Stimulated activated CD4-positive, alpha-beta T cell treated with anti-CD3 and anti-CD28 coated beads, Interleukin-15, amount 100 ng/mL, for 1 hour (primary cell): Measurements from ENCODE around the gene OGFR.

Experiments
- DNase-seq, 2 donors: peaks; one replicate each; pipeline ENCODE4 v3.0.0-alpha.2; 2020; ENCODE audit warnings: low read depth in 1 of 2, low spot score in 1 of 2

The OGFR gene

DNA sequence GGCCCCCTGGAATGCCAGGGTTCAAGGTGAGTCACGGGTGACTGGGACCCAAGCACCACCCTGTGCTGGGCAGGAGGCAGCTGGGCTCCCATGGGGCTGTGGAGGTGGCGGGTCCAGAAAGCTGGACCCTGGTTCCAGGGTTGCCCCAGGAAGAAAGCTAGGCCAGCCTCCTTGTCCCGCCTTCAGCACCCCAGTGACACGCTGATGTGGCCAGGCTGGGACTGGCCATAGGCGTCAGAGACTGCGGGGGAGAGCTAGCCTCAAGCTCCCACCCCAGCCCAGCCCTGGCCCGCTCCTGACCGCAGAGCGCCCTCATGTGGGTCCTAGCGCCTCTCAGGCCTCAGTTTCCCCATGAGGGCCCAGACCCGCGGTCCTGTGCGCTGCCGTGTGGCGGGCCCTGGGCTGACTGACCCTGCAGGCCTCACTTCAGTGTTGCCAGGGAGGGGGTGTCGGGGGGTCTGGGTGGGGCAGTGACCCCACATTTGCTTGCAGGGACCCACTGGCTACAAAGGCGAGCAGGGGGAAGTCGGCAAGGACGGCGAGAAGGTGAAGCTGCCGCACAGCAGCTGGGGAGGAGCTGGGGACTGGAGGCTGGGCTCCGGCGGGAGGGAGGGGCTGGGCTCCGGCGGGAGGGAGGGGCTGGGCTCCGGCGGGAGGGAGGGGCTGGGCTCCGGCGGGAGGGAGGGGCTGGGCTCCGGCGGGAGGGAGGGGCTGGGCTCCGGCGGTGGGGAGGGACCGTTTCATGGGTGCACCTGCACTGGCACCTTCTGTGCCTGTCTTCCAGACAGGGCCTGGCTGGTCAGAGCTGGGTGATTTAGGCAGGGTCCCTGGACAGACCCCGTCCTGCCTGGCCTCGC lies 20.1 kb downstream of the OGFR start:
- peak in 1 of 2 donors; percentile 26 for DNase-seq

DNA sequence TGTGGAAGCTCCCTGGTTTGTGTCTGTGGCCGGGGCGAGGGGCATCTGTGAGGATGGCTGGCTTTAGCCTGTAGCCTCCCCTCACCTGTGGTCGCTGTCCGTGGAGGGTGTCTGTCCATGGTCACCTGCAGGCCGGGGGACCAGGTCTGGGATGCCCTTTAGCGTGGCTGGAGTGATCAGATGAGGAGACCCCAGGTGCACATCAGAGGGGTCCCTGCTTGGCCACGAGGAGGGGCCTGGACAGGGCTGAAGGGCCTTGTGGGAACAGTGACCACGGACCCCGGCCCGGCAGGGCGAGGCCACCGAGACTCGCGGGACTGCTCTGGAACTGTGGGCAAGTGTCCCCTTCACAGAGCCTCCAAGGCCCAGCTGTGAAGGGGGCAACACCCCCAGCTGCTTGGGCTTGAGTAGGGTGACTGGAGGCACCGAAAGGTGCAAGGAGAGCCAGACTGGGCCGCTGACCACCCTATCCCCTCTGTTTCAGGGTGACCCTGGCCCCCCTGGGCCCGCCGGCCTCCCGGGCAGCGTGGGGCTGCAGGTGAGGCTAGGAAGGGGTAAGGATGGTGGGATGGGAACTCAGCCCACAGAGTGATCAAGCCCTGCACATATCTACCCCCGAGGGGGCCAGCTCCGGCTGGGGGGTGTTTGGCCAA lies 20.8 kb downstream of the OGFR start:
- no peak for DNase-seq

DNA sequence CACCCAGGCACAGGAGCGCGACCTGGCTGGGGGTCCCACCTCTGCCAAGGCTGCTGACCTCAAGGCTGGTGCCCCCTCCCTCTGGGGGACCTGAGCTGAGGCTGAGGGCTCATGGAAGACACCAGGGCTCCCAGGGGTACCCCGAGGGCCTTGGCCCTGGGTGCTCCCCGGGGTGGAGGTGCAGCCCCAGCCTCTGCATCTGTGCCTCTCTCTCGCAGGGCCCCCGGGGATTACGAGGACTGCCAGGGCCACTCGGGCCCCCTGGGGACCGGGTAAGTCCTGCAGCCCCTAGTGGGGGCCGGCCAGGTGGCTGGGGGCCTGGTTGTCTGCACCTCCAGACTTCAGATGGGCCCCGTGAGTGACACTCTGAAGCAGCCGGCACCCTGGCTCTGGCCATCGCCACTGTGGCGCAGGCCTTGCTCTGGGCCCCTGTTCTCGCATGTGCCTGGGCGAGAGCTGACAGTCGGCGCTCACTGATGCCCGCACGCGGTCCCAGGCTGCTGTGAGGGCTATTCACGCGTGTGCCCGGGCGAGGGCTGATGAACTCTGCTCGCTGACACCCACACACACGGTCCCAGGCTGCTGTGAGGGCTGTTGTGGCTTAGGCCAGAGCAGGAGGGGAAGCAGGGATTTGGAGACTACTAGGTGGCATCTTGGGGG lies 21.5 kb downstream of the OGFR start:
- no peak for DNase-seq

DNA sequence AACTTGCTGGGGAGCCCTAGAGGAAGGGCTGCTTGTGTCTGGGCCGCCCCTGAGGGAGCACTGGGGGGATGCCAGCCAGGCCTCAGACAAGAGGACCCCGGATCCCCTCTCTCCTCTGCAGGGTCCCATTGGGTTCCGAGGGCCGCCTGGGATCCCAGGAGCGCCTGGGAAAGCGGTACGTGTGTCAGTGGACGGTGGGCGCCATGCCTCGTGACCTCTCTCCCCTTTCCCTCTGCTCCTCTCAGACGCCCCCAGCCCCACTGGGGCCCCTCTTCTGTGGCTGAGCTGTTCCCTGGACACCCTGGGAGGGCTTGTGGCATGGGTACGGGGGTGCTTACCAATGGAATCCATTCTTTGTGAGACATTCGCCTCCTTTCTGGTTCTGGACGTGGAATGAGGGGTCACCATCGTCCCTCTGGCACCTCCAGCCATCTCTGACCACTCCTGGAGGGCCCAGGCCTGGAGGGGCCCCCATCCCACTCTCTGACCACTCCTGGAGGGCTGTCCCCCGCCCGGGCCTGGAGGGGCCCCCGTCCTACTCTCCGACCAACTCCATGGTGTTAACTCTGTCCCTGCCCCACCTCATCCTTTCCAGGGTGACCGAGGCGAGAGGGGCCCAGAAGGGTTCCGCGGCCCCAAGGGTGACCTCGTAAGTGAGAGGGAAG lies 22.1 kb downstream of the OGFR start:
- DNase-seq = no peak

- no peak for DNase-seq
Observed at GRCh38 chr20:62827311-62828038, 22.8 kb downstream of the OGFR start.

DNA sequence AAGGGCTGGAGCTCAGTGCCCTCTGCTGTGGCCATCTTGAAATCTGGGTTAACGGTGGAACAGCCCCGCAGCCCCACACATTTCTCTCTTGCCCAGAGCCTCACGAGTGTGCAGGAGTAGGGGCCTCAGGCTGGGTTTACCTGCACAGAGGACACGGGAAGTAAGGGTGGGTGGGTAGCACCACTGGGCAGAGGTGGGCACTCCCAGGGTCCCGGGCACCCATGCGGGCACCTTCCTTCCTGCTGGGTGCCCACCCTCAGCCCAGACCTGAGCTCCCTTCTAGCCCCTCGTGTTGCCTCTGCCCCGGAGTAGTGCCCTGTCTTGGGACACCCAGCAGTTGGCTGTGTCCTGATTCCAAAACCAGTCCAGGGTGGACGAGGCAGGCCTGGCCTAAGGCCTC lies 23.4 kb downstream of the OGFR start:
- no peak for DNase-seq

DNA sequence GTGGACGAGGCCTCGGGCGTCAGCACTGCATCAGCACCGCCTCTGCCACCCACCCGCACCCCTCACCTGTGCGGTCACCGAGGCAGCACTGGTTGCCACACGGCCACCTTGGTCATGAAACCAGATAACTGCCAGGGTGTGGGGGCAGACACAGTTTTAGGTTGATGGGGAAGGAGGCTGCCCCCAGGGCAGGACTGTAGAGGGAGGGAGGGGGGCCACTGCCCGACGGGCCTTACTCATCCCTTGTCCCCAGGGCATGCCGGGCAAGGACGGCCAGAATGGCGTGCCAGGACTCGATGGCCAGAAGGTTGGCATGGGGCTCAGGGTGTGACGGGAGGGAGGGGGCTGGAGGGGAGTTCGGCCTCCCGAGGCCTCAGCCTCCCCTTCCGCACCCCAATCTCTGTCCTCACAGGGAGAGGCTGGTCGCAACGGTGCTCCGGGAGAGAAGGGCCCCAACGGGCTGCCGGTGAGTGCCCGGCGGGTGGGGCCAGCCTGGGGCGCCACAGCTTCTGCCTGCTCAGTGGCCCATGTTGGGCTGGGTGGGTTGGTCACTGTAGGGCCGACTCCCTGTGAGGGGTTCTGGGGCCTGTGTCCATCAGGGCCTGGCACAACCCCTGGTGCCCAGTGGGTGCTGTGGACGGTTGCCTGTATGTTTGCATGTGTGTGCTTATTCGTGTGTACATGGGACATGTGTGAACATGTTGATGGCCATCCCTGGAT lies 24.0 kb downstream of the OGFR start:
- no peak for DNase-seq

DNA sequence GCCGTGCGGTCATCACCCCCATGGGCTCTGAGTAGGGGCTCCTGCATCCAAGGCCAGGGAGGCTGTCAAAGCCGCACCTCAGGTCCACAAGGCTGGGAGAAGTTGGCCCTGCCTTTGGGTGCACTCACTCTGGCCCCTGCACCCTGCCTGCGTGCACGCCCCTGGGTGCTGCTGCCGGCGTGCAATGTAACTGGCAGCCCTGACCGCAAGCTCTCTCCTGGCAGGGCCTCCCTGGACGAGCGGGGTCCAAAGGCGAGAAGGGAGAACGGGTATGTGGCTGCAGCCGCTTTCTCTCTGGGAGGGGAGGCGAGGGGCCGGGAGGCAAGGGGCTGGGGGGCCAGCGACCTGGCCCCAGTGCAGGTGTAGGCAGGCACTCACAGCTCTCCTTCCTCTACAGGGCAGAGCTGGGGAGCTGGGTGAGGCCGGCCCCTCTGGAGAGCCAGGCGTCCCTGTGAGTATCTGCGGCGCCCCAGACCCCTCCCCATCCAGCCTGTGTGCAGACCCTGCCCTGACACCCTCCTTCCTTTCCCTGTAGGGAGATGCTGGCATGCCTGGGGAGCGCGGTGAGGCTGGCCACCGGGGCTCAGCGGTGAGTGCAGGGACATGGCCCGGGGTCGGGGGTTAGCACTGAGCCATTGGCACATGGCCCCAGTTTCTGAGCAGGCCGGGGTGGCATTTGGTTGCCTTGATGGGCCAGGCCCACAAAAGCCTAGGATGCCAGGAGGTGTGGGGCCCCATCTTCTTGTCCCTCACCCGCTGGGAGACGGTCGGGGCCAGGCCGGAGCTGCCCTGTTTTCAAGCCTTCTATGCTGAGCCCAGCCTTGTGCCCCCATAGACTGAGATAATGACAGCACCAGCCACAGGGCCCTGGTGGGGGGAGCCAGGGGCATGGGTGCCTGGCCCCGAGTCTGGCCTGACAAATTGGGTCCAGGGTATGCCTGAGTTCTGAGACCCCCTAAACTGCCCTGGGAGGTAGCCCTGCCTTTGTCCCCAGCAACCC lies 24.9 kb downstream of the OGFR start:
- no peak for DNase-seq

DNA sequence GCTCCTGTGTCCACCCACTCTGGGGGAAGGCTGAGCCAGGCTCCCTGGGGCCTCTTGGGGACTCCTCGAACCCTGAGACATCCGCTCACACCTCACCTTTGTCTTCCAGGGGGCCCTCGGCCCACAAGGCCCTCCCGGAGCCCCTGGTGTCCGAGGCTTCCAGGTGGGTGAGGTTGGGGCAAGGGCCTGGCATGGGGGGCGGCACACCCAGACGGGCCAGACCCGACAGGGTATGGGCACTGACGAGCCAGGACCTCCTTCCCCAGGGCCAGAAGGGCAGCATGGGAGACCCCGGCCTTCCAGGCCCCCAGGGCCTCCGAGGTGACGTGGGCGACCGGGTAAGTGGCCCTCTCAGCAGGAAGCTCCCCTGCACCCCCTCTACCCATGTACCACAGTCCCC lies 25.6 kb downstream of the OGFR start:
- no peak for DNase-seq

DNA sequence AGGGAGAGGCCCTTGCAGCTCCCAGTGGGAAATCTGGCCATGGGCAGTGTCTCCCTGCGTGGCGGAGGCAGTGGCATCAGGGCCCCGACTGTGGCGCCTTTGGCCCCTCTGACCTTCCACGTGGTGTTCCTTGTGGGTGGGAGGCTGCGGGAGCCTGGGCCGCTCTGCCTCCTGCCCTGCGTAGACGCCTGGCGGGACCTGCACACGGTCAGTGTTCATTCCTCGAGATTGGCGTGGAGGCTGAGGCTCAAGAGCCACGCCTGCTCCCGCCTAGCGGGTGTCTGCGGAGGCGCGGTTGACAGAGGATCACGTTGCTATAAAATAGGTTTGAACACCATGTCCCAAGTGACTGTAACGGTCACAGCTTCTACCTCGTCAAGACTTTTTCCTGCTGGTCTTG lies 26.2 kb downstream of the OGFR start:
- no peak for DNase-seq

GRCh38 chr20:62831361-62831788 lies 26.7 kb downstream of the OGFR start:
- DNase-seq = no peak

- no peak for DNase-seq
Observed at GRCh38 chr20:62831854-62832211, 27.2 kb downstream of the OGFR start.

DNA sequence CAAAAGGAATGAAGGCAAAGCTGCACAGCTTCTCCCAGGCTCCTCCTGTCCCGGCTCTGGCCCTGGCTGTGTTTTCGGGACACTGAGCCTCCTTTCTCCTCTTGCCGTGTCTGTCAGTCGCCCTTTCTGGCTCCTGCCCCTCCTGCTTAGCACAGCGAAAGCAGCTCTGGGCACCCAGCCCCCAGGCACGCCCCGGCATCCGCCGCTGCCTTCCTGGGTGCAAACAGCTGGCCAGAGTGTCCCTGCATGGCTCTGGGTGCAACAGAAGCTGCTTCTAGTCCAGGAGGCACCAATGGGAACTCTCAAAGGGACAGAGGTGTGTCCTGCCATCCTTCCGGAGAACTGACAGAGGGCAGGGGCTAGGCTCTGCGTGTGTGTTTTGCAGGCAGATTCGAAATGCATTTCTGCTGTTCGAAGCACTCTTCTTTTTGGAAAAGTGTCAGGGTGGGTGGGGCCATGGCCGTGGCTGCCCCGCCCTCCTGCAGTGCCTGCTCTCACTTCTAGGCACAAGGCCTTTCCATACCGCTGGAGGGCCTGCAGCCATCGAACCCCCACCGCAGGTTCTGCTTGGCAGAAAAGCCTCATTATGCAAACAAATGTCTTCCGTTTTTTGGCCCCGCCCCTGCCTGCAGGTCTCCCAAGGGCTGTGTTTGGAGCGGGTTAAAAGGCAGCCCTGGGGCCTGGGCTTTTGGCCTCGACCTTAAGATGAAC lies 27.7 kb downstream of the OGFR start:
- no peak for DNase-seq

DNA sequence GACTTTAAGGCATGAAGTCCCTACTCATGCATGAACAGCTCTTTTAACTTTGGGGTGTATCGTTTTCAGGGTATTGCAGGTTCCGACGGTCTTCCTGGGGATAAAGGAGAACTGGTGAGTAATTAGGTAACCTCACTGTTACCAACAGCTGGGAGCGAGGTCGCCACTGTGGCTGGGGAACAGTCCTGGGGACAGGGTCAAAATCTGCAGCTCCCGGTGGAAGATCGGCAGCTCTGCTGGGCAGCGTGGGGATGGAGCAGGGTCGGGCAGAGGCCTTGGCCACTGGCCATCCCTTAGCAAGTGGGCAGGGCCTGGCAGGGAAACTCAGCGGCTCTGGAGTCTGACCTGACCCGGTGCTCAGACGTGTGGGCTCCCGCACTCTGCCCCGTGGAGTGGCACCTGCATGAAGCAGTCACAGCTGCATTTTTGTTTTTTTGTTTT lies 28.3 kb downstream of the OGFR start:
- no peak for DNase-seq

DNA sequence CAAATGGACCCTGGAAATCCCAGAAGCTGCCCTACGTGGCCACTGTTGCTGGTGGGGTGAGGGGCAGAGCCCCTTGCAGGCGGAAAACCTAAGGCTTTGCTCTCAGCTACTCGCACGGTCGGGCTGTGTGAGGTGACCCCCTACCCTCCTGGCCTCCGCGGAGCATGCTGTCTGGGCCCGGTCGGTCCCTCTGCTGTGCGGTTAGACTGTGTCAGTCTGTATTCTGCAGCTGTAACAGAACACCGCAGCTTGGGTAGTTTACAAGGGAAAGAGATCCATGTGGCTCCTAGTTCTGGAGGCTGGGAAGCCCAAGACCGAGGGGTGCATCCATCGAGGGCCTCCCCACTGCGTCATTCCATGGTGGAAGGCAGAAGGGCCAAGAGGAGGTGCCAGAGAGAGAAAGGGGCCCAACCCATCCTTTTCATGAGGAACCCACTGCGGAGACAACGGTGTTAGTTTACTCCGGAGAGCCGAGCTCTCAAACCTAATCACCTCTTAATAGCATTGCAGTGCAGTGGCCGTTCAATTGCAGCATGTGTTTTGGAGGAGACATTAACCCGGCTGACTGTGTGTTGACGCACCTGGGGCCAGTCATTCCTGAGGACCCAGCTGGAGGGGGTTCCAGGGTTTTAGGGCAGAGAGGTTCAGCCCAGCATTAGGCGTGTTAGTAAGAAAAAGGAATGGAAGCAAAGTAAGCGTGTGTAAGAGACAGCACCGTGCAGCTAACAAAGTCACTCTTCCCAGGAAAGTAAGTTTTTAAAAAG lies 30.5 kb downstream of the OGFR start:
- no peak for DNase-seq

GRCh38 chr20:62835931-62836861 lies 31.6 kb downstream of the OGFR start:
- no peak for DNase-seq
